A549 treated with CpdA at 1 μM for 4 hours (cell line): Measurements from ENCODE around the gene CCDC196. TPM values are rescaled to one million over a fixed set of nuclear protein-coding genes. Genes with fewer than 3 reads are reported as not detected.

Experiments
- total RNA-seq: library from RNA; stranded (reverse); fragments of 200-300 nt; extraction: Qiagen RNA extraction; gene quantifications from 5 replicates; pipeline ENCODE4 v1.2.3, GENCODE V29; 2022; ENCODE audit warnings: low read depth

CCDC196 gene, protein sequence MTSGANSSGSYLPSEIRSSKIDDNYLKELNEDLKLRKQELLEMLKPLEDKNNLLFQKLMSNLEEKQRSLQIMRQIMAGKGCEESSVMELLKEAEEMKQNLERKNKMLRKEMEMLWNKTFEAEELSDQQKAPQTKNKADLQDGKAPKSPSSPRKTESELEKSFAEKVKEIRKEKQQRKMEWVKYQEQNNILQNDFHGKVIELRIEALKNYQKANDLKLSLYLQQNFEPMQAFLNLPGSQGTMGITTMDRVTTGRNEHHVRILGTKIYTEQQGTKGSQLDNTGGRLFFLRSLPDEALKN
- total RNA-seq: not detected in 5 replicates

GRCh38 chr14:66485910-66486421 lies at the start of gene CCDC196:
Gene CCDC196, plus strand, starts transcription at chr14:66486371. Its CDS starts 132 bp downstream, at chr14:66486503.

DNA sequence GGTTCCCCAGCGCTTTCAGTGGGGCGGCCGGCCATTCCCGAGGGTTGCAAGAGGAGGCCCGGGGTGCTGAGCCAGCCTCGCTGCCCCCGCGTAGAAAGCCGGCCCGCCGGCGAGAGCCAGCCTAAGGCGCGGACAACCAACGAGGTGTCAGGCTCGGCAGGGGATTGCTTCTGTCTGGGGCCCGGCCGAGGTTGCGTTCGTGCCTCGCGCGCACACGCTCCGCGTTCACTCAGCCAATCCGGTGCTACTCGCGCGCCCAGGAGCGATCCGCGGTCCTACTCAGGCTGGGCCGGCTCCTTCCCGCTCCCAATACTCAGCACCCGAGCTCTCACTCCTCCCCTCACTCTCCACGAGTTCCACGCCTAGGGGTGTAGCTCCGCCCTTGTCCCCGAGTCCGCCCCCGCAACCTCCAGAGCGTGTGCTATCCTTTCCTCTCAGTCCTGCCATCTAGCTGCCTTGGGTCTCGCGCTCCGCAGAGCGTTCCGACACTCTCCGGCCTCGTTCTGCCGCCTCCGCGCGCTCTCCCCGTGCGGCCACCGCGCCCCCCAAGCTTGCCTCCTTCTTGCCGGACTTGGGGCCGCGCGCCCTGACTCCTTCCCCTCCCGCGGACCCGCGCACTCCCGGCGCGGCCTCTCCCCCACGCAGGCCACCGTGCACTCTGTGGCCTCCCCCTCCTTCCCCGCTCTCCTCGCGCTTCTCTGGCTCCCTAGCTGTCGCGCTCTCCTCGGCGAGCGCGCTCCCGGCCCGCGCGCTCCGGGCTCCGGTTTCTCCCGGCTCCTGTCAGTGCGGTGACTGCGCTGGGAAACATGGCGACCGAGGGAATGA lies 21.8 kb downstream of the CCDC196 start, which contains the start of gene GPHN:
Gene GPHN, plus strand, starts transcription at position 426 of the 825 bp plus-strand sequence.

Other genes with a start within 250 kb of the CCDC196 start
- 11.2 to 17.2 TPM (median 16.8 TPM) in 5 replicates for gene GPHN, start 21.8 kb downstream of the CCDC196 start, total RNA-seq